Measurements from ENCODE around the gene NEB. TPM values are rescaled to one million over a fixed set of nuclear protein-coding genes. Genes with fewer than 3 reads are reported as not detected.

NEB gene
- total RNA-seq, 1 experiment from 2014 or later = 74.9 TPM

DNA sequence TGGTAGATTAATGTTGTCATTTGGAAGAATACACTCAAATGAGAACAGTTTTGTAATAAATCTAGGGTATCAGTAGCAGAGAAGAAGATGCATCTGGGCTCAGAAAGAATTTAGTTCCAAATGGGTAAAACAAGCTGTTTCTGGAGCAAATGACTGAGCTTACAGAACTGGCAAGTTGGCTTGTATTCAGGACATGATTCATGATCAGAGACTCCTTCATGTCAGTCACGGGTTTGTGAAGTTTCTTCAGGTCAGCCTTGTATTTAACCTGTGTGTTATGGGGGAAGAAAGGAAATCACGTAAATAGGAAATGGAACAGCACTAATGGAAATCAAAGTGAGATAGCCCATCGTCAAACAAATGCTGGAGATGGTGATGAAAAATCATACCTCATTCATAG, 215.5 kb downstream of the NEB start:
- no peak overlapping the region for H3K27ac ChIP-seq
- H3K9me3 ChIP-seq (replicated peaks) = no peaks in the 10 kb centered on the region
- H3K36me3 ChIP-seq = peaks cover 62% of the 10 kb centered on the region
- H3K4me1 ChIP-seq = no peaks in the 10 kb centered on the region
- no peaks in the 10 kb centered on the region for H3K27me3 ChIP-seq
- no peak for DNase-seq
- no peak overlapping the region for H3K4me3 ChIP-seq

- no peak for DNase-seq
- Histone ChIP-seq H3K4me3 (no peak overlapping the region), H3K36me3 (peaks cover 51% of the 10 kb centered on the region), H3K27me3 (no peaks in the 10 kb centered on the region), H3K4me1 (no peaks in the 10 kb centered on the region), H3K27ac (no peak overlapping the region), H3K9me3 (replicated peaks) (no peaks in the 10 kb centered on the region)
Observed at GRCh38 chr2:151508519-151508918, 225.8 kb downstream of the NEB start.

- no peak overlapping the region for H3K4me3 ChIP-seq
- 0 out of 2 replicates have a peak, but pooled peaks cover 2% of the 10 kb centered on the region for H3K9me3 ChIP-seq (replicated peaks)
- no peak overlapping the region for H3K27ac ChIP-seq
- DNase-seq = no peak
- H3K27me3 ChIP-seq = no peaks in the 10 kb centered on the region
- H3K36me3 ChIP-seq = peaks cover 38% of the 10 kb centered on the region
- peaks cover 5% of the 10 kb centered on the region; the same call in 1 of the 2 replicates for H3K4me1 ChIP-seq
Observed at GRCh38 chr2:151506170-151506569, 228.1 kb downstream of the NEB start.

GRCh38 chr2:151498178-151498577, 236.1 kb downstream of the NEB start:
- Histone ChIP-seq H3K27ac (no peak overlapping the region), H3K9me3 (replicated peaks) (0 out of 2 replicates have a peak, but pooled peaks cover under 1% of the 10 kb centered on the region), H3K27me3 (no peaks in the 10 kb centered on the region), H3K36me3 (peaks cover 17% of the 10 kb centered on the region), H3K4me1 (peaks cover 9% of the 10 kb centered on the region), H3K4me3 (no peak overlapping the region)
- DNase-seq = no peak

- no peak overlapping the region for H3K27ac ChIP-seq
- H3K27me3 ChIP-seq = no peaks in the 10 kb centered on the region
- no peaks in the 10 kb centered on the region for H3K4me1 ChIP-seq
- DNase-seq = no peak
- H3K36me3 ChIP-seq = peaks cover 27% of the 10 kb centered on the region
- H3K4me3 ChIP-seq = no peak overlapping the region
- no peaks in the 10 kb centered on the region for H3K9me3 ChIP-seq (replicated peaks)
Observed at GRCh38 chr2:151491496-151491895, 242.8 kb downstream of the NEB start.

GRCh38 chr2:151490276-151490675, 244.0 kb downstream of the NEB start:
- Histone ChIP-seq H3K9me3 (replicated peaks) (no peaks in the 10 kb centered on the region), H3K27ac (no peak overlapping the region), H3K4me1 (no peaks in the 10 kb centered on the region), H3K27me3 (no peaks in the 10 kb centered on the region), H3K36me3 (peaks cover 32% of the 10 kb centered on the region), H3K4me3 (no peak overlapping the region)
- DNase-seq = no peak

DNA sequence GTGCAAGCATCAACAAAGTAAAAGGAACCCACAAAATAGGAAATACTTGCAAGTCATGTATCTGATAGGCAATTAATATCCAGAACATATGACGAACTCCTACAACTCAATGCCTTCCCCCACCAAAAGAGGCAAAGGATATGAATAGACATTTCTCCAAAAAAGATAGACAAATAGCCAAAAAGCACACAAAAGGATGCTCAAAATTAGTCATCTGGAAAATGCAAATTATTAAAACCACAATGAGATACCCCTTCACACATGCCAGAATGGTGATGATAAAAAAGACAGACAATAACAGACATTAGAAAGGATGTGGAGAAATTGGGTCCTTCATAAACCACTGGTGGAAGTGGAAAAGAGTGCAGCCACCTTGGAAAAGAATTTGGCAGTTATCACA, 248.2 kb downstream of the NEB start:
- no peaks in the 10 kb centered on the region for H3K4me1 ChIP-seq
- peaks cover 67% of the 10 kb centered on the region for H3K36me3 ChIP-seq
- H3K4me3 ChIP-seq = no peak overlapping the region
- H3K9me3 ChIP-seq (replicated peaks) = no peaks in the 10 kb centered on the region
- H3K27ac ChIP-seq = no peak overlapping the region
- no peak for DNase-seq
- H3K27me3 ChIP-seq = no peaks in the 10 kb centered on the region

- Histone ChIP-seq H3K27ac (no peak overlapping the region), H3K27me3 (no peaks in the 10 kb centered on the region), H3K4me1 (no peaks in the 10 kb centered on the region), H3K4me3 (no peak overlapping the region), H3K9me3 (replicated peaks) (no peaks in the 10 kb centered on the region), H3K36me3 (peaks cover 81% of the 10 kb centered on the region)
- DNase-seq = no peak
Observed at GRCh38 chr2:151484100-151484499, 250.2 kb downstream of the NEB start.

DNA sequence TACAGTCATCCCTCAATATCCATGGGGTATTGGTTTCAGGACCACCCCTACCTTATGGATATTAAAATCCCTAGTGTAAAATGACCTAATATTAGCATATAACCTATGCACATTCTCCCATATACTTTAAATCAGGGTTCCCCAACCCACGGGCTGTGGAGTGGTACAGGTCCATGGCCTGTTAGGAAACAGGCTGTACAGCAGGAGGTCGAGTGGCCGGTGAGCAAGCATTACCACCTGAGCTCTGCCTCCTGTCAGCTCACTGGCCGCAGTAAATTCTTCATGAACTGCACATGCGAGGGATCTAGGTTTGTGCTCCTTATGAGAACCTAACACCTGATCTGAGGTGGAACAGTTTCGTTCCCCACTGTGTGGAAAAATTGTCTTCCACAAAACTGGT, 250.7 kb downstream of the NEB start:
- no peak overlapping the region for H3K27ac ChIP-seq
- DNase-seq = no peak
- no peak overlapping the region for H3K4me3 ChIP-seq
- no peaks in the 10 kb centered on the region for H3K9me3 ChIP-seq (replicated peaks)
- peaks cover 80% of the 10 kb centered on the region for H3K36me3 ChIP-seq
- H3K27me3 ChIP-seq = no peaks in the 10 kb centered on the region
- H3K4me1 ChIP-seq = no peaks in the 10 kb centered on the region

DNA sequence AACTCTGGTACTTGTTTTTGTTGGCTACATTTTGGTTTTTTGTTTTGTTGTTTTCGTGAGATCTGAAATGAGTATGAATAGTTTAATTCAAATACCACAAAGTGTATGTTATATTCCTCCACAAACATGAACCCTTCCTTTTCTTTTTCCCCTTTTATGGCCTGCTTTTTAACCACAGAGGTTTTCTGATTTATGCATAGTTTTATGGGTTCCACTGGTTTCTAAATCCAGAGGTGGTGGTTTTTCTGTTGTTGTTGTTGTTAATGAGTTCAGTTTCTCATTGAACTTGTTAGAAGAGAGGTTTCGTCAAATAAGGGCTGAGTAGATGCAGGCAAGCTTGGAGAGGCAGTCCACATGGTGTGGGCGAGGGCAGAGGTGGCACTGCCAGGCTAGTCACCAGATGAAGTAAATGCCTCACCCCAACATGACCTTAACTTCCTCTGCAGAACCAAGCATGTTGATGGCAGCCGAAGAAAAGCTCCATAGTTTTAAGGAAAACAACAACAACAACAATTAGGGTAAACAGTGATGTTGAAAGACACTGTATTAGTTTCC, 252.0 kb downstream of the NEB start:
- DNase-seq = no peak
- peaks cover 77% of the 10 kb centered on the region for H3K36me3 ChIP-seq
- H3K4me3 ChIP-seq = no peak overlapping the region
- no peak overlapping the region for H3K27ac ChIP-seq
- H3K4me1 ChIP-seq = no peaks in the 10 kb centered on the region
- no peaks in the 10 kb centered on the region for H3K27me3 ChIP-seq
- no peaks in the 10 kb centered on the region for H3K9me3 ChIP-seq (replicated peaks)

GRCh38 chr2:151481744-151482143, 252.5 kb downstream of the NEB start:
- Histone ChIP-seq H3K9me3 (replicated peaks) (no peaks in the 10 kb centered on the region), H3K36me3 (peaks cover 78% of the 10 kb centered on the region), H3K4me1 (no peaks in the 10 kb centered on the region), H3K27ac (no peak overlapping the region), H3K4me3 (no peak overlapping the region), H3K27me3 (no peaks in the 10 kb centered on the region)
- no peak for DNase-seq

DNA sequence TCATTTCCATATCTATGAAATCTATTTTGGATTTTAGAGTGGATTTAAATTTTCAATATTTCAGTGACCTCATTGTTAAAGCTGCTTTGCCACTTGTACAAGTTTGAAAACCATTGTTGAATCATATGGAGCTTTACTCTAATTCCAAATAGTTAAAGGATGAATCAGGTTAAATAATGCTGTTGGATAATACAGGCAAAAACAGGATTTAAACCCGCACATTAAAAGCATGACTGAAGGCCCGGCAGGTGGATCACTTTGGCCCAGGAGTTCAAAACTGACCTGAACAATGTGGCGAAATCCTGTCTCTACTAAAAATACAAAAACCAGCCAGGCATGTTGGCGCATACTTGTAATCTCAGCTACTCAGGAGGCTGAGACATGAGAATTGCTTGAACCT, 256.3 kb downstream of the NEB start:
- Histone ChIP-seq H3K9me3 (replicated peaks) (no peaks in the 10 kb centered on the region), H3K27ac (no peak overlapping the region), H3K36me3 (peaks cover 82% of the 10 kb centered on the region), H3K4me1 (no peaks in the 10 kb centered on the region), H3K4me3 (no peak overlapping the region), H3K27me3 (no peaks in the 10 kb centered on the region)
- DNase-seq = no peak

GRCh38 chr2:151476287-151476686, 258.0 kb downstream of the NEB start:
- DNase-seq = no peak
- no peaks in the 10 kb centered on the region for H3K9me3 ChIP-seq (replicated peaks)
- peaks cover 78% of the 10 kb centered on the region for H3K36me3 ChIP-seq
- H3K4me3 ChIP-seq = no peak overlapping the region
- H3K4me1 ChIP-seq = no peaks in the 10 kb centered on the region
- no peak overlapping the region for H3K27ac ChIP-seq
- no peaks in the 10 kb centered on the region for H3K27me3 ChIP-seq

GRCh38 chr2:151475071-151475470, 259.2 kb downstream of the NEB start:
- H3K9me3 ChIP-seq (replicated peaks) = peaks cover 3% of the 10 kb centered on the region; the same call in 1 of the 2 replicates
- no peak overlapping the region for H3K27ac ChIP-seq
- no peak overlapping the region for H3K4me3 ChIP-seq
- H3K4me1 ChIP-seq = no peaks in the 10 kb centered on the region
- peaks cover 80% of the 10 kb centered on the region for H3K36me3 ChIP-seq
- H3K27me3 ChIP-seq = no peaks in the 10 kb centered on the region
- DNase-seq = no peak

- Histone ChIP-seq H3K4me3 (no peak overlapping the region), H3K27ac (no peak overlapping the region), H3K36me3 (peaks cover 89% of the 10 kb centered on the region), H3K27me3 (no peaks in the 10 kb centered on the region), H3K4me1 (no peaks in the 10 kb centered on the region), H3K9me3 (replicated peaks) (peaks cover 3% of the 10 kb centered on the region; the same call in 1 of the 2 replicates)
- no peak for DNase-seq
Observed at GRCh38 chr2:151472966-151473365, 261.3 kb downstream of the NEB start.

- Histone ChIP-seq H3K4me1 (no peaks in the 10 kb centered on the region), H3K27ac (no peak overlapping the region), H3K27me3 (no peaks in the 10 kb centered on the region), H3K4me3 (no peak overlapping the region), H3K36me3 (peaks cover 92% of the 10 kb centered on the region), H3K9me3 (replicated peaks) (peaks cover 3% of the 10 kb centered on the region; the same call in 1 of the 2 replicates)
- DNase-seq = no peak
Observed at GRCh38 chr2:151470556-151470955, 263.7 kb downstream of the NEB start.
